HCT116 (cell line): Measurements from ENCODE around the gene TOR2A.

ENCODE experiments used
- CTCF ChIP-seq, 3 experiments: fragments of 200-600 bp in 1 of 3; sonication (generic) in 1 of 3; IDR thresholded peaks in 2 of 3; conservative IDR thresholded peaks in 1 of 3; 2 replicates each; pipeline ENCODE4 v1.5.1; 2012 to 2017; ENCODE audit warnings: low read depth in 2 of 3, low read length in 2 of 3, antibody characterized with exemption in 1 of 3, borderline replicate concordance in 1 of 3, control low read depth in 1 of 3, mild to moderate bottlenecking in 1 of 3, mixed read lengths in 1 of 3, mixed run types in 1 of 3, moderate library complexity in 1 of 3; ENCODE audit not compliant: insufficient read depth in 1 of 3
- POLR2A ChIP-seq: IDR thresholded peaks from 2 replicates; pipeline ENCODE4 v1.7.0; 2011; ENCODE audit warnings: borderline replicate concordance; ENCODE audit not compliant: insufficient read depth, insufficient read length; ENCODE audit errors: extremely low read depth
- POLR2AphosphoS5 ChIP-seq: IDR thresholded peaks from 2 replicates; pipeline ENCODE4 v1.6.1; 2011; ENCODE audit warnings: mild to moderate bottlenecking, low read depth, low read length, moderate library complexity
- RAD21 ChIP-seq: IDR thresholded peaks from 2 replicates; pipeline ENCODE4 v1.6.1; 2012; ENCODE audit warnings: low read depth, mild to moderate bottlenecking

GRCh38 chr9:127758843-127759242, 23.7 kb upstream of the TOR2A start:
- no peak for TF ChIP-seq RAD21
- TF ChIP-seq POLR2A, result no peak
- no peak for TF ChIP-seq CTCF (IDR thresholded peaks at IDR 0.05 in 2 of 3, conservative IDR thresholded peaks at IDR 0.05 in 1 of 3; ENCODE audit: borderline replicate concordance in 1 of 3, insufficient read depth in 1 of 3, low read depth in 2 of 3, low read length in 2 of 3)
- TF ChIP-seq POLR2AphosphoS5, result no peak
